Measurements from ENCODE around the gene VPS33B. TPM values are rescaled to one million over a fixed set of nuclear protein-coding genes. Genes with fewer than 3 reads are reported as not detected.

VPS33B gene
- total RNA-seq, 1 experiment from 2014 or later: 16.3 TPM

DNA sequence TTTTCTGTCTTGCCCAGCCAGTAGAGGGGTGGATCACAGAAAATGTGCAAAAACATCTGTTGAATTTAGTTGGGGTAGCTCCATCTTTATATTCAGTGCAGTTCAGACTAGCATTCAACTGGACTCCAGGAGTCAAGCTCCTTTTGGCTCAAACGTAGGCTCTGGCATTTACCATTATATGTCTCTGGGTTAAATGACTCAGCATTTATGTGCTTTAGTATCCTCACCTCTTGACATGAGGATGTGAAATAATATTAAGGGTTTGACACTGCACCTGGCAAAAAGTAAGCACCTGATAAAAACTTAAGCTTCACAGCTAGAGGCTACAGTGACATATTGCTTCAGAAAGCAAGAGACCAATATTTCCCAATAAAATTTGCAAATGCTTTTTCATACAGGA lies 42.8 kb downstream of the VPS33B start:
- no peak overlapping the region for H2BK15ac ChIP-seq (ENCODE audit: low read depth, low read length)
- peaks cover 66 to 94% (median 94%) of the 10 kb centered on the region in 3 experiments for H3K36me3 Mint-ChIP-seq (ENCODE audit: insufficient read depth in 1 of 3, low read depth in 3 of 3)
- H3K9ac ChIP-seq (ENCODE audit: extremely low read depth, insufficient read length, low read length): no peak overlapping the region
- no peak overlapping the region for H4K91ac ChIP-seq (ENCODE audit: insufficient read length, low read depth, low read length)
- no peak for DNase-seq
- H3K18ac ChIP-seq (ENCODE audit: insufficient read length, low read depth, low read length): no peak overlapping the region
- H2AFZ ChIP-seq (ENCODE audit: low read length): no peak overlapping the region
- no peak overlapping the region for H3T11ph ChIP-seq (ENCODE audit: low read length)
- H2BK20ac ChIP-seq (ENCODE audit: low read depth, low read length, poor library complexity, severe bottlenecking): no peak overlapping the region
- H3K14ac ChIP-seq (ENCODE audit: insufficient read depth, low read length): no peak overlapping the region
- H3K79me1 ChIP-seq (ENCODE audit: insufficient read depth, low read depth, low read length, poor library complexity, severe bottlenecking): peaks cover 7% of the 10 kb centered on the region
- H3K4me1 Mint-ChIP-seq: no peaks in the 10 kb centered on the region
- H3K27me3 Mint-ChIP-seq (ENCODE audit: low read depth): no peaks in the 10 kb centered on the region; the same call in 1 of the 2 replicates
- TF ChIP-seq, protein P1, sequence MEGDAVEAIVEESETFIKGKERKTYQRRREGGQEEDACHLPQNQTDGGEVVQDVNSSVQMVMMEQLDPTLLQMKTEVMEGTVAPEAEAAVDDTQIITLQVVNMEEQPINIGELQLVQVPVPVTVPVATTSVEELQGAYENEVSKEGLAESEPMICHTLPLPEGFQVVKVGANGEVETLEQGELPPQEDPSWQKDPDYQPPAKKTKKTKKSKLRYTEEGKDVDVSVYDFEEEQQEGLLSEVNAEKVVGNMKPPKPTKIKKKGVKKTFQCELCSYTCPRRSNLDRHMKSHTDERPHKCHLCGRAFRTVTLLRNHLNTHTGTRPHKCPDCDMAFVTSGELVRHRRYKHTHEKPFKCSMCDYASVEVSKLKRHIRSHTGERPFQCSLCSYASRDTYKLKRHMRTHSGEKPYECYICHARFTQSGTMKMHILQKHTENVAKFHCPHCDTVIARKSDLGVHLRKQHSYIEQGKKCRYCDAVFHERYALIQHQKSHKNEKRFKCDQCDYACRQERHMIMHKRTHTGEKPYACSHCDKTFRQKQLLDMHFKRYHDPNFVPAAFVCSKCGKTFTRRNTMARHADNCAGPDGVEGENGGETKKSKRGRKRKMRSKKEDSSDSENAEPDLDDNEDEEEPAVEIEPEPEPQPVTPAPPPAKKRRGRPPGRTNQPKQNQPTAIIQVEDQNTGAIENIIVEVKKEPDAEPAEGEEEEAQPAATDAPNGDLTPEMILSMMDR (conservative IDR thresholded peaks at IDR 0.05): no peak
- no peak overlapping the region for H3K56ac ChIP-seq (ENCODE audit: insufficient read length, low read depth, low read length)
- H3K9me3 Mint-ChIP-seq: no peaks in the 10 kb centered on the region
- H3K4me1 ChIP-seq (ENCODE audit: insufficient read depth, low read length): no peaks in the 10 kb centered on the region
- no peak overlapping the region for H3K27ac Mint-ChIP-seq
- H3K4ac ChIP-seq (ENCODE audit: low read depth, low read length): no peak overlapping the region
- no peaks in the 10 kb centered on the region for H3K23me2 ChIP-seq (ENCODE audit: insufficient read length, low read depth, low read length, poor library complexity, severe bottlenecking)
- H4K8ac ChIP-seq (replicated peaks; ENCODE audit: insufficient read length, low read depth, low read length): no peak overlapping the region
- no CpG with 5 or more reads among the region's 1 CpG for WGBS (ENCODE audit: extremely low coverage, insufficient read length, low lambda C conversion rate)
- no peak overlapping the region for H2BK12ac ChIP-seq (ENCODE audit: insufficient read length, low read depth, low read length)
- no peak overlapping the region for H3K23ac ChIP-seq (ENCODE audit: insufficient read length, low read depth, low read length)
- H4K5ac ChIP-seq (ENCODE audit: insufficient read length, low read depth, low read length): no peak overlapping the region
- no peak overlapping the region for H2BK120ac ChIP-seq (ENCODE audit: low read depth, low read length, poor library complexity, severe bottlenecking)
- no peak overlapping the region for H3K4me3 Mint-ChIP-seq
- no peaks in the 10 kb centered on the region; the same call in 1 of the 2 replicates for H3K79me2 ChIP-seq (ENCODE audit: insufficient read depth, low read length)
- no peaks in the 10 kb centered on the region for H4K20me1 ChIP-seq (ENCODE audit: control insufficient read depth, insufficient read depth, insufficient read length)
- no peak overlapping the region for H2AK5ac ChIP-seq (ENCODE audit: insufficient read length, low read length)
- no peak overlapping the region for H3K4me2 ChIP-seq (ENCODE audit: insufficient read depth, insufficient read length, low read length)
- H3K27ac ChIP-seq (ENCODE audit: insufficient read length, low read depth, low read length): no peak overlapping the region
- H3K9me3 ChIP-seq (ENCODE audit: control insufficient read depth, low read depth, low read length): no peaks in the 10 kb centered on the region
- no peaks in the 10 kb centered on the region for H3K27me3 ChIP-seq (ENCODE audit: insufficient read depth, low read length)
- H2BK5ac ChIP-seq (ENCODE audit: insufficient read length, low read length): no peak overlapping the region

Data from H9 (cell line).